ENCODE data around the gene SAMD1. TPM values are rescaled to one million over a fixed set of nuclear protein-coding genes. Genes with fewer than 3 reads are reported as not detected.

The SAMD1 gene
- polyA plus RNA-seq, 1 donor, result 34.0 TPM

DNA sequence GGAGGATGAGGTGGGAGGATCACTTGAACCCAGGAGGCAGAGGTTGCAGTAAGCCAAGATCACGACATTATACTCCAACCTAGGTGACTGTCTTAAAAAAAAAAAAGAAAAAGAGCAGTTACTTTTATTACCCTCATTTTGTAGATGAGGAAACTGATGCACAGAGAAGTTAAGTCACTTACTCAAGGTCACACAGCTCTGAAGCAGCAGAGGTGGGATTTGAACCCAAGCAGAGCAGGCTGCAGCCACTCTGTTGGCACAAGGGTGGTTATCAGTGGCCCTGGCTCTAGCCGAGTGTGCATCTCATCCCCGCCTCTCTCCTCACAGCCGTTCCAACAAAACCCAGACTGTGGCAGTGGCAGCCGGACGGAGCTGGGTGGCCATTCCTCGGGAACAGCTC, 51.4 kb downstream of the SAMD1 start:
- no peak for DNase-seq

Other genes starting within 250 kb of the SAMD1 start
- 1.2 TPM for gene NANOS3, start 213.6 kb downstream of the SAMD1 start, polyA plus RNA-seq (ENCODE audit: insufficient read length)
- 6.8 TPM for gene BRME1, start 184.6 kb downstream of the SAMD1 start, polyA plus RNA-seq (ENCODE audit: insufficient read length)
- 28.5 TPM for gene CC2D1A, start 184.6 kb downstream of the SAMD1 start, polyA plus RNA-seq (ENCODE audit: insufficient read length)
- gene PODNL1, start 152.3 kb downstream of the SAMD1 start, polyA plus RNA-seq (ENCODE audit: insufficient read length), result 1.2 TPM
- 33.6 TPM for gene DCAF15, start 138.2 kb downstream of the SAMD1 start, polyA plus RNA-seq (ENCODE audit: insufficient read length)
- 10.5 TPM for gene RFX1, start 84.4 kb downstream of the SAMD1 start, polyA plus RNA-seq (ENCODE audit: insufficient read length)
- not detected for gene RLN3, start 62.6 kb downstream of the SAMD1 start, polyA plus RNA-seq (ENCODE audit: insufficient read length)
- 5.9 TPM for gene IL27RA, start 59.0 kb downstream of the SAMD1 start, polyA plus RNA-seq (ENCODE audit: insufficient read length)
- 21.2 TPM for gene PALM3, start 28.7 kb downstream of the SAMD1 start, polyA plus RNA-seq (ENCODE audit: insufficient read length)
- 4.6 TPM for gene MISP3, start 18.0 kb downstream of the SAMD1 start, polyA plus RNA-seq (ENCODE audit: insufficient read length)
- gene C19orf67, start 5.0 kb downstream of the SAMD1 start, polyA plus RNA-seq (ENCODE audit: insufficient read length), result 0.12 TPM
- gene PRKACA, start 27.0 kb upstream of the SAMD1 start, polyA plus RNA-seq (ENCODE audit: insufficient read length), result 96.2 TPM
- 21.9 TPM for gene ASF1B, start 45.8 kb upstream of the SAMD1 start, polyA plus RNA-seq (ENCODE audit: insufficient read length)
- 39.8 TPM for gene ADGRL1, start 115.4 kb upstream of the SAMD1 start, polyA plus RNA-seq (ENCODE audit: insufficient read length)

Measured in left kidney (tissue), 2 donors.